ENCODE data around the gene SUV39H1.

The SUV39H1 gene

DNA sequence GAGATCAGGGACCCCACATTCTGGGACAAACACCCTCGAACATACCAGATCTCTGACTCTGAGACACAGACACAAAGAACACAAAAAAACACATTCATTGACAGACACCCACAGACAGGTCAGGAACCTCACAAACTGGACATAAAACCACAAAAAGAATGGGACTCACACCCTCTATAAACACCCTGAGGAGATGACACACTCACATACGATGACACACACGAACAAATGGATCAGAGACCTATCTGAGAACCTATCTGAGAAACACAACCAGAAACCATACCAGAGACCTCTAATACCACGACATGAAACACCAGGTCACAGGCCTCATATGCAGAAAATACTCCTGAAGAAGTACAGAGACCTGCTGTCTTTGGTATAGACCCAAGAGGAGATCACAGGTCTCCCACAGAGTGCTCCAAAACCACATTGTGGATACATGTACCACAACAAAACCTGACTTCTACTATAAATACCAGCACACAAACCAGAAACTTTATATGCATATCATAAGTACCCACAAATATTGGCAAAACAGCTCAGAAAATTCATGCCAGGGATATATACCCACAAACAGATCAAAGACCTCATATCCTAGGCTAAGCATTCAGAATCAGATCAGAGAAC is 19.5 kb downstream of the SUV39H1 start:
- no peaks in the 10 kb centered on the region for H3K9me2 ChIP-seq (replicated peaks; ENCODE audit: control insufficient read depth, low read length)
- TF ChIP-seq, protein P1, sequence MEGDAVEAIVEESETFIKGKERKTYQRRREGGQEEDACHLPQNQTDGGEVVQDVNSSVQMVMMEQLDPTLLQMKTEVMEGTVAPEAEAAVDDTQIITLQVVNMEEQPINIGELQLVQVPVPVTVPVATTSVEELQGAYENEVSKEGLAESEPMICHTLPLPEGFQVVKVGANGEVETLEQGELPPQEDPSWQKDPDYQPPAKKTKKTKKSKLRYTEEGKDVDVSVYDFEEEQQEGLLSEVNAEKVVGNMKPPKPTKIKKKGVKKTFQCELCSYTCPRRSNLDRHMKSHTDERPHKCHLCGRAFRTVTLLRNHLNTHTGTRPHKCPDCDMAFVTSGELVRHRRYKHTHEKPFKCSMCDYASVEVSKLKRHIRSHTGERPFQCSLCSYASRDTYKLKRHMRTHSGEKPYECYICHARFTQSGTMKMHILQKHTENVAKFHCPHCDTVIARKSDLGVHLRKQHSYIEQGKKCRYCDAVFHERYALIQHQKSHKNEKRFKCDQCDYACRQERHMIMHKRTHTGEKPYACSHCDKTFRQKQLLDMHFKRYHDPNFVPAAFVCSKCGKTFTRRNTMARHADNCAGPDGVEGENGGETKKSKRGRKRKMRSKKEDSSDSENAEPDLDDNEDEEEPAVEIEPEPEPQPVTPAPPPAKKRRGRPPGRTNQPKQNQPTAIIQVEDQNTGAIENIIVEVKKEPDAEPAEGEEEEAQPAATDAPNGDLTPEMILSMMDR (IDR thresholded peaks at IDR 0.05; ENCODE audit: low read depth, low read length, poor library complexity, severe bottlenecking), result no peak
- no peak for TF ChIP-seq EZH2phosphoT487 (IDR thresholded peaks at IDR 0.05; ENCODE audit: borderline replicate concordance, low read length)
- H3K4me3 ChIP-seq (ENCODE audit: low read length), result no peak overlapping the region
- no peaks in the 10 kb centered on the region for H3K36me3 ChIP-seq (ENCODE audit: control insufficient read depth, low read length)
- H3K9me3 ChIP-seq (ENCODE audit: control insufficient read depth, insufficient read depth, low read length), result no peaks in the 10 kb centered on the region
- no peaks in the 10 kb centered on the region for H3K4me1 ChIP-seq (ENCODE audit: control insufficient read depth, low read length)
- H3K27me3 ChIP-seq (ENCODE audit: control insufficient read depth, low read length), result no peaks in the 10 kb centered on the region
- no peaks in the 10 kb centered on the region for H4K20me1 ChIP-seq (ENCODE audit: control insufficient read depth, insufficient read depth, low read depth, low read length)
- H3K4me2 ChIP-seq (ENCODE audit: low read length), result no peak overlapping the region
- H3K27ac ChIP-seq (ENCODE audit: low read depth, low read length), result no peak overlapping the region
- H3K79me2 ChIP-seq (ENCODE audit: control insufficient read depth, low read length), result no peaks in the 10 kb centered on the region
- no peaks in the 10 kb centered on the region for H3F3A ChIP-seq (ENCODE audit: control insufficient read depth, insufficient read depth)

DNA sequence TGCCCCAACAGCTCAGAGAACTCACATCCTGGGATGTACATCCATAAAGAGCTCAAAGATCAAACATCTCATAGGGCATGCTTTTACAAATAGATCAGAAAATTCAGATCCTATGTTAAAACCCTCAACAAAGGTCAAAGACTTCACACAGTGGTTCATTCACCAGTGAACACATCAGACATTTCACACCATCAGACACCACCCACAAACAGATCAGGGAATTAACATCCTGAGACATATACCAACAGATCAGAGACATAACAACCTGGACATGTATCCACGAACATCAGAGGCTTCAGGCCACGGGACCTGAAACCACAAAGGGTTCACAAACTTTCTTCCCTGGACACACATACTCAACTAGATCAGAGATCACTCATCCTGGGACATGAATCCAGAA is 23.4 kb downstream of the SUV39H1 start:
- Histone ChIP-seq H4K20me1 (ENCODE audit: control insufficient read depth, insufficient read depth, low read depth, low read length) (no peaks in the 10 kb centered on the region), H3K27me3 (ENCODE audit: control insufficient read depth, low read length) (no peaks in the 10 kb centered on the region), H3K36me3 (ENCODE audit: control insufficient read depth, low read length) (no peaks in the 10 kb centered on the region), H3K79me2 (ENCODE audit: control insufficient read depth, low read length) (no peaks in the 10 kb centered on the region), H3K27ac (ENCODE audit: low read depth, low read length) (no peak overlapping the region), H3K9me2 (replicated peaks; ENCODE audit: control insufficient read depth, low read length) (no peaks in the 10 kb centered on the region), H3F3A (ENCODE audit: control insufficient read depth, insufficient read depth) (no peaks in the 10 kb centered on the region), H3K4me1 (ENCODE audit: control insufficient read depth, low read length) (no peaks in the 10 kb centered on the region), H3K4me3 (ENCODE audit: low read length) (no peak overlapping the region), H3K4me2 (ENCODE audit: low read length) (no peak overlapping the region), H3K9me3 (ENCODE audit: control insufficient read depth, insufficient read depth, low read length) (no peaks in the 10 kb centered on the region)
- TF ChIP-seq, protein P1 (IDR thresholded peaks at IDR 0.05; ENCODE audit: low read depth, low read length, poor library complexity, severe bottlenecking), result no peak
- TF ChIP-seq EZH2phosphoT487 (IDR thresholded peaks at IDR 0.05; ENCODE audit: borderline replicate concordance, low read length), result no peak

GRCh38 chrX:48720577-48721250 is 24.2 kb downstream of the SUV39H1 start:
- no peaks in the 10 kb centered on the region for H3K27me3 ChIP-seq (ENCODE audit: control insufficient read depth, low read length)
- H3K36me3 ChIP-seq (ENCODE audit: control insufficient read depth, low read length), result no peaks in the 10 kb centered on the region
- H3K27ac ChIP-seq (ENCODE audit: low read depth, low read length), result no peak overlapping the region
- H3K4me1 ChIP-seq (ENCODE audit: control insufficient read depth, low read length), result no peaks in the 10 kb centered on the region
- no peaks in the 10 kb centered on the region for H4K20me1 ChIP-seq (ENCODE audit: control insufficient read depth, insufficient read depth, low read depth, low read length)
- no peak overlapping the region for H3K4me2 ChIP-seq (ENCODE audit: low read length)
- no peaks in the 10 kb centered on the region for H3F3A ChIP-seq (ENCODE audit: control insufficient read depth, insufficient read depth)
- no peaks in the 10 kb centered on the region for H3K9me3 ChIP-seq (ENCODE audit: control insufficient read depth, insufficient read depth, low read length)
- H3K9me2 ChIP-seq (replicated peaks; ENCODE audit: control insufficient read depth, low read length), result no peaks in the 10 kb centered on the region
- TF ChIP-seq, protein P1 (IDR thresholded peaks at IDR 0.05; ENCODE audit: low read depth, low read length, poor library complexity, severe bottlenecking), result no peak
- no peak for TF ChIP-seq EZH2phosphoT487 (IDR thresholded peaks at IDR 0.05; ENCODE audit: borderline replicate concordance, low read length)
- H3K79me2 ChIP-seq (ENCODE audit: control insufficient read depth, low read length), result no peaks in the 10 kb centered on the region
- H3K4me3 ChIP-seq (ENCODE audit: low read length), result no peak overlapping the region
